GM18520 (cell line): ENCODE data around the gene DNAH17.
A peak's percentile ranks its signal among the peaks of the same experiment; 100 is the strongest.
"Not testable (repeated sequence)": the region's sequence is repeated elsewhere in the genome, so short reads cannot be mapped to it uniquely, and the experiment has no call there.

ENCODE experiments used
- ATAC-seq: cut with Tn5 transposase; IDR thresholded peaks from one replicate; pipeline ENCODE4 v1.9.1; 2021; ENCODE audit not compliant: unreplicated experiment

Gene DNAH17

GRCh38 chr17:78484271-78485246 lies 92.6 kb downstream of the DNAH17 start:
- ATAC-seq: no peak

- no peak for ATAC-seq
These were observed 97.8 kb downstream of the DNAH17 start for GRCh38 chr17:78479369-78479768.

- no peak for ATAC-seq
These were observed 98.4 kb downstream of the DNAH17 start for GRCh38 chr17:78478757-78479297.

- ATAC-seq: no peak
These were observed 99.1 kb downstream of the DNAH17 start for GRCh38 chr17:78477913-78478756.

- ATAC-seq: no peak
These were observed 100.2 kb downstream of the DNAH17 start for GRCh38 chr17:78476973-78477372.

GRCh38 chr17:78476149-78476548 lies 101.0 kb downstream of the DNAH17 start:
- no peak for ATAC-seq

- ATAC-seq: no peak
These were observed 102.0 kb downstream of the DNAH17 start for GRCh38 chr17:78475211-78475610.

GRCh38 chr17:78474614-78475146 lies 102.5 kb downstream of the DNAH17 start:
- peak; percentile 67 for ATAC-seq

GRCh38 chr17:78473951-78474613 lies 103.1 kb downstream of the DNAH17 start:
- ATAC-seq: no peak

- ATAC-seq: no peak
These were observed 104.9 kb downstream of the DNAH17 start for GRCh38 chr17:78472035-78472905.

GRCh38 chr17:78471635-78472034 lies 105.6 kb downstream of the DNAH17 start:
- ATAC-seq: no peak

- ATAC-seq: no peak
These were observed 107.8 kb downstream of the DNAH17 start for GRCh38 chr17:78469443-78469842.

GRCh38 chr17:78468366-78468765 lies 108.8 kb downstream of the DNAH17 start:
- no peak for ATAC-seq

GRCh38 chr17:78466786-78467715 lies 110.1 kb downstream of the DNAH17 start:
- ATAC-seq: no peak

- not testable (repeated sequence) for ATAC-seq
These were observed 110.9 kb downstream of the DNAH17 start for GRCh38 chr17:78466109-78466785.

GRCh38 chr17:78462148-78462547 lies 115.0 kb downstream of the DNAH17 start:
- ATAC-seq: no peak

GRCh38 chr17:78461799-78462053 lies 115.5 kb downstream of the DNAH17 start:
- ATAC-seq: no peak
